LNCAP (cell line): ENCODE data around the gene YIPF1.

Source experiments
- CTCF ChIP-seq: fragments of 450-650 bp; IDR thresholded peaks from 2 replicates; pipeline ENCODE4 v1.5.1; 2017; ENCODE audit warnings: mild to moderate bottlenecking

The YIPF1 gene

GRCh38 chr1:53902235-53903138, 12.9 kb upstream of the YIPF1 start:
- no peak for TF ChIP-seq CTCF

DNA sequence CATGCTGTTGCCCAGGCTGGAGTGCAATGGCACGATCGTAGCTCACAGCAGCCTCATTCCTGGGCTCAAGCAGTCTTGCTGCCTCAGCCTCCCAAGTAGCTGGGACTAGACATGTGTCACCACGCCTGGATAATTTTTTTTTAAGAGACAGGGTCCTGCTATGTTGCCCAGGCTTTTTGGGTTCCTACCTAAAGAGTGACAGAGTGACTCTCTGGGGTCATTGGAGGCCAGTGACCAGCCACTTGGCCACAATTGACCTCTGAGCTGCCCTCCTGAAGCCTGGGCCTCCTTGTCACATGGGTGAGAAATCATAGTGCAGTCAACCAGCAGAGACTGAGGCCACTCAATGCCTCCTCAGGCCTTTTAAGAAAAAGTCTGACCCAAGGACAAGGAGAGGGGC, 10.1 kb upstream of the YIPF1 start:
- no peak for TF ChIP-seq CTCF

DNA sequence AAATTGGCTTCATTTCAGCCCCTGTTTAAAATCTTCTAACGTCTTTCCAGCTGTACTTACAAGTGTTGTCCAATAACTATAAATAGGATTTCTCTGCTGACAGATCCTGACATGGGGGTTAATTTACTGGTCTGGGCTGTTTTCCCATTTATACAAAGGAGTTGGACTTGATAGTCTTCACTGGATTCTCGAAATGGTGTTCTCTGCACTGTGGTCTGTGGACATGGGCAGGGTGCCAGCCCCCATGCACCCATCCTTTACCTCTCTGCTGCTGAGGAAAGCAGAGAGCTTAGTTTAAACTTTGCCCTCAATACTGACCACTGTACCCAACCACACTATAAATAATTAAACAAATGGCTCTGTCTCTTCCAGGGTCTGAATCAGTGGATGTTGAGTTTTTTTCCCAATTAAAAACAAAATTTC, 9.6 kb upstream of the YIPF1 start:
- no peak for TF ChIP-seq CTCF

- no peak for TF ChIP-seq CTCF
These were observed 7.1 kb upstream of the YIPF1 start for GRCh38 chr1:53896635-53897229.

DNA sequence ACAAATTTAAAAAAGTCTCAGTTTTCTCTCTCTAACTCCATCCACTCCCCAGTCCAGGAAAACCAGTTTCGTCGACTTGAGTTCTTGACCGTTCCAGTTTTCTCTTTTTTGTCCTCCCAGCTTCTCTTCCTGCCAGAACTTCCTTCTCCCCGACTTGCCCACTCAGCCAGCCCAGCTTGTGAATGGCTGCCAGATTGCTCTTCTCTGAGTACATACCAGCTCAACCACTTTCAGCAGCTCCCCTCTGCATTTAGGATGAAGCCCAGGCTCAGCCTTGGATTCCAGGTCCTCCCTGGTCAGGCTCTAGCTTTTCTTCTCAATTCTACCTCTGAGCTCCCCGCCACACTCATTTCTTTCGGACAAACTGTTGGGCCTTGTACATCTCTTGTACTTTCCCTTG, 5.8 kb upstream of the YIPF1 start:
- no peak for TF ChIP-seq CTCF

DNA sequence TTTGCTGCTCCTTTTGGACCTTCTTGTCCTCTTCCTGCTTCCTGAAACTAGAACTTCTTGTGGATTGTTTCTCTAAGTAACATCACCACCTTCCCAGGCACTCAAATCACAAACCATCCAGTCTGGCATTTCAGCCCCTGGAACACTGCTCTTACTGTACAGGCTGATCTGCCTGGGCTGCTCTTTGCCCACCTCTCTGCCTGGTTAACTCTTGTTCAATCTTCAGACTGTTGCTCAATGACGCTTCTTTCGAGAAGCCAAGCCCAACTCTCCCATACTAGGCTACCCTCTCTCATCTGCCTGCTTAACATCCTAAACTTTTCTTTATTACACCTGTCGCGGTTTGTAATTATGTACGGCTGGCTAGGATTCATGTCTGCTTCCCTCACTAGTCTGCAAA, 5.0 kb upstream of the YIPF1 start:
- TF ChIP-seq CTCF: no peak

DNA sequence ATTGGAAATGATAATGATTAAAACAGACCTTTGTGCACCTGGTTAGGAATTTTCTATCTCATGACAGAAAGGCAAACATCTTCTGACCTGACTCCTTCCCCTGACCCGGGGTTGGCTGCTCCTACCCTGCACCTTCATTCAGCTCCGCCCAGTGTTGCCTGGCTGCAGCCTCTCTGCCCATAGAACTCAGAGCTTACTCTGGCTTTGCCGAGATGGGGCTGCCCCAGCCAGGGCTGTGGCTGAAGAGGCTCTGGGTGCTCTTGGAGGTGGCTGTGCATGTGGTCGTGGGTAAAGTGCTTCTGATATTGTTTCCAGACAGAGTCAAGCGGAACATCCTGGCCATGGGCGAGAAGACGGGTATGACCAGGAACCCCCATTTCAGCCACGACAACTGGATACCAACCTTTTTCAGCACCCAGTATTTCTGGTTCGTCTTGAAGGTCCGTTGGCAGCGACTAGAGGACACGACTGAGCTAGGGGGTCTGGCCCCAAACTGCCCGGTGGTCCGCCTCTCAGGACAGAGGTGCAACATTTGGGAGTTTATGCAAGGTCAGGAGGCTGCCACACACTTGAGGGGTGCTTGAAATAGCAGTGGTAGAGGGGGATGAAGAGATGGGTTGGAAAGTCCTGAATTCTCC, 4.5 kb upstream of the YIPF1 start, which contains the start of gene DIO1:
TSS of gene DIO1 (plus strand) at position 189 of the 638 bp plus-strand sequence. CDS start at position 213, 24 bp downstream.
- TF ChIP-seq CTCF: no peak
